K562 (cell line): ENCODE measurements around the gene TBX6. TPM values are rescaled to one million over a fixed set of nuclear protein-coding genes. Genes with fewer than 3 reads are reported as not detected.

Experiments
- CAMTA2 ChIP-seq: fragments of 250-450 bp; sonication (Bioruptor Pico); conservative IDR thresholded peaks from 2 replicates; pipeline ENCODE4 v1.5.1; 2022
- CEBPZ ChIP-seq: fragments of 150-350 bp; IDR thresholded peaks from 2 replicates; pipeline ENCODE4 v1.6.1; 2014; ENCODE audit warnings: low read depth, mild to moderate bottlenecking, low read length, borderline replicate concordance
- CREB3L1 ChIP-seq: fragments of 450-650 bp; IDR thresholded peaks from 2 replicates; pipeline ENCODE4 v1.6.1; 2014; ENCODE audit warnings: low read depth, mild to moderate bottlenecking, moderate library complexity, borderline replicate concordance
- DACH1 ChIP-seq: fragments of 450-650 bp; IDR thresholded peaks from 2 replicates; pipeline ENCODE4 v1.6.1; 2018; ENCODE audit not compliant: partially characterized antibody
- ESRRB ChIP-seq: fragments of 250-450 bp; sonication (Bioruptor Pico); IDR thresholded peaks from 2 replicates; pipeline ENCODE4 v1.5.0; 2020; ENCODE audit warnings: mild to moderate bottlenecking, moderate library complexity, borderline replicate concordance
- ETS1 ChIP-seq: conservative IDR thresholded peaks from 2 replicates; pipeline ENCODE4 v1.6.1; 2011; ENCODE audit warnings: low read depth, mild to moderate bottlenecking, low read length; ENCODE audit not compliant: control insufficient read depth
- FOXA3 ChIP-seq, 2 experiments: fragments of 450-650 bp in 1 of 2; sonication (generic) in 1 of 2; formaldehyde crosslinking; IDR thresholded peaks in 1 of 2; conservative IDR thresholded peaks in 1 of 2; 2 replicates each; pipeline versions ENCODE4 v1.4.0 to v1.8.0; 2020 to 2022; ENCODE audit warnings: mild to moderate bottlenecking in 2 of 2, missing genetic modification reagents in 1 of 2
- FOXP4 ChIP-seq: sonication (generic); formaldehyde crosslinking; IDR thresholded peaks from 2 replicates; pipeline ENCODE4 v1.8.0; 2022; ENCODE audit warnings: mild to moderate bottlenecking, missing genetic modification reagents, borderline replicate concordance
- HDAC6 ChIP-seq: IDR thresholded peaks from 2 replicates; pipeline ENCODE4 v1.6.1; 2012; ENCODE audit warnings: low read depth, mild to moderate bottlenecking, control low read depth, inconsistent platforms, low read length, moderate library complexity
- KAT7 ChIP-seq: sonication (generic); formaldehyde crosslinking; IDR thresholded peaks from 2 replicates; pipeline ENCODE4 v1.8.0; 2022; ENCODE audit warnings: missing genetic modification reagents, mild to moderate bottlenecking, borderline replicate concordance
- KLF6 ChIP-seq: fragments of 250-450 bp; sonication (Bioruptor Pico); IDR thresholded peaks from 2 replicates; pipeline ENCODE4 v1.4.0; 2020; ENCODE audit warnings: mild to moderate bottlenecking, moderate library complexity, borderline replicate concordance
- NFIX ChIP-seq: fragments of 250-450 bp; sonication (Bioruptor Pico); IDR thresholded peaks from 2 replicates; pipeline ENCODE4 v1.4.0; 2020; ENCODE audit warnings: low read depth, mild to moderate bottlenecking, moderate library complexity
- NFXL1 ChIP-seq: fragments of 450-650 bp; formaldehyde crosslinking; IDR thresholded peaks from 2 replicates; pipeline ENCODE4 v1.4.0; 2021; ENCODE audit warnings: mild to moderate bottlenecking
- PPARD ChIP-seq: fragments of 250-450 bp; sonication (Bioruptor Pico); IDR thresholded peaks from 2 replicates; pipeline ENCODE4 v1.8.0; 2022; ENCODE audit warnings: inconsistent platforms, mild to moderate bottlenecking, moderate library complexity
- SNAPC5 ChIP-seq: fragments of 250-450 bp; sonication (Bioruptor Pico); IDR thresholded peaks from 2 replicates; pipeline ENCODE4 v1.8.0; 2021; ENCODE audit warnings: moderate library complexity, mild to moderate bottlenecking, inconsistent platforms
- TGIF2 ChIP-seq: sonication (generic); formaldehyde crosslinking; IDR thresholded peaks from 2 replicates; pipeline ENCODE4 v1.8.1; 2022; ENCODE audit warnings: mild to moderate bottlenecking, missing genetic modification reagents, moderate library complexity
- ZBTB1 ChIP-seq: sonication (generic); formaldehyde crosslinking; IDR thresholded peaks from 2 replicates; pipeline ENCODE4 v1.8.1; 2023; ENCODE audit warnings: missing genetic modification reagents, low read depth, mild to moderate bottlenecking, borderline replicate concordance
- ZNF717 ChIP-seq: fragments of 250-450 bp; sonication (Bioruptor Pico); IDR thresholded peaks from 2 replicates; pipeline ENCODE4 v1.5.0; 2021
- polyA plus RNA-seq, 8 experiments: library from polyadenylated mRNA; depleted of rRNA in 4 of 8; stranded (reverse) in 5 of 8; unstranded in 3 of 8; fragments of >200 nt; fragmentation: Nextera tagmentation in 2 of 8; fragmentation: Illumina TruSeq in 1 of 8; extraction: Ambion mirVana in 2 of 8; extraction: Trizol in 1 of 8; gene quantifications; 2 replicates each; pipeline versions ENCODE4 v1.2.1 to v1.2.3, GENCODE V29; 2011 to 2014; ENCODE audit warnings: inconsistent platforms in 1 of 8, missing spikeins in 1 of 8
- total RNA-seq, 7 experiments: library from RNA; depleted of rRNA in 6 of 7; stranded (reverse); fragments of >200 nt in 6 of 7; fragmentation: Illumina TruSeq in 2 of 7; extraction: Trizol in 2 of 7; gene quantifications; 2 replicates each; pipeline versions ENCODE4 v1.2.1 to v1.2.3, GENCODE V29; 2011 to 2021; ENCODE audit warnings: low replicate concordance in 1 of 7

Gene TBX6
- total and polyA plus RNA-seq, 9 of the 15 experiments (the other 6 are each of a cell fraction or from before 2014, with no cell fraction given) = 0.07 to 0.58 (median 0.11) TPM; not detected in 2

GRCh38 chr16:30065102-30065942 is 26.4 kb downstream of the TBX6 start, which contains the start of gene ALDOA (continued):
- no peak; the same call in none of the 2 replicates for TF ChIP-seq ETS1
- TF ChIP-seq NFIX (CRISPR knock-in tag) = no peak
- no peak for TF ChIP-seq ZBTB1
- TF ChIP-seq CAMTA2 (CRISPR knock-in tag) = no peak
- peak; percentile 29; the same call in 1 of the 2 replicates for TF ChIP-seq KLF6 (CRISPR knock-in tag)
- TF ChIP-seq HDAC6 = no peak
- no peak for TF ChIP-seq KAT7 (CRISPR knock-in tag)
- TF ChIP-seq FOXP4 = peak; percentile 67; the same call in 1 of the 2 replicates
- no peak for TF ChIP-seq CEBPZ
- peak; percentile 7 for TF ChIP-seq DACH1
- TF ChIP-seq FOXA3 (CRISPR knock-in tag; conservative IDR thresholded peaks at IDR 0.05 in 1 of 2, IDR thresholded peaks at IDR 0.05 in 1 of 2) = peak in 1 of 2 experiments; percentile 67; a peak in 1 of 4 replicates
- no peak for TF ChIP-seq ESRRB (CRISPR knock-in tag)
- no peak for TF ChIP-seq ZNF717 (CRISPR knock-in tag)
- TF ChIP-seq CREB3L1 = peak; percentile 90
- no peak for TF ChIP-seq NFXL1 (CRISPR knock-in tag)
- no peak for TF ChIP-seq SNAPC5 (CRISPR knock-in tag)
- TF ChIP-seq PPARD = no peak
- TF ChIP-seq TGIF2 (CRISPR knock-in tag) = no peak
